ENCODE data around the gene CCDC157.

Gene CCDC157

GRCh38 chr22:30338802-30339201 lies 18.0 kb upstream of the CCDC157 start:
- no peak for DNase-seq (ENCODE audit: low read depth)
- in situ Hi-C loops (cut with HindIII; ENCODE audit: low sequenced_read_pairs), result no loop called here
- H3K4me3 ChIP-seq (ENCODE audit: low read depth, low read length), result no peak overlapping the region
- TF ChIP-seq, protein P1, sequence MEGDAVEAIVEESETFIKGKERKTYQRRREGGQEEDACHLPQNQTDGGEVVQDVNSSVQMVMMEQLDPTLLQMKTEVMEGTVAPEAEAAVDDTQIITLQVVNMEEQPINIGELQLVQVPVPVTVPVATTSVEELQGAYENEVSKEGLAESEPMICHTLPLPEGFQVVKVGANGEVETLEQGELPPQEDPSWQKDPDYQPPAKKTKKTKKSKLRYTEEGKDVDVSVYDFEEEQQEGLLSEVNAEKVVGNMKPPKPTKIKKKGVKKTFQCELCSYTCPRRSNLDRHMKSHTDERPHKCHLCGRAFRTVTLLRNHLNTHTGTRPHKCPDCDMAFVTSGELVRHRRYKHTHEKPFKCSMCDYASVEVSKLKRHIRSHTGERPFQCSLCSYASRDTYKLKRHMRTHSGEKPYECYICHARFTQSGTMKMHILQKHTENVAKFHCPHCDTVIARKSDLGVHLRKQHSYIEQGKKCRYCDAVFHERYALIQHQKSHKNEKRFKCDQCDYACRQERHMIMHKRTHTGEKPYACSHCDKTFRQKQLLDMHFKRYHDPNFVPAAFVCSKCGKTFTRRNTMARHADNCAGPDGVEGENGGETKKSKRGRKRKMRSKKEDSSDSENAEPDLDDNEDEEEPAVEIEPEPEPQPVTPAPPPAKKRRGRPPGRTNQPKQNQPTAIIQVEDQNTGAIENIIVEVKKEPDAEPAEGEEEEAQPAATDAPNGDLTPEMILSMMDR (IDR thresholded peaks at IDR 0.05; ENCODE audit: low read depth, low read length, missing control alignments), result no peak

GRCh38 chr22:30340911-30341685 lies 15.7 kb upstream of the CCDC157 start:
- TF ChIP-seq, protein P1 (IDR thresholded peaks at IDR 0.05; ENCODE audit: low read depth, low read length, missing control alignments), result no peak
- H3K4me3 ChIP-seq (ENCODE audit: low read depth, low read length), result no peak overlapping the region
- in situ Hi-C loops (cut with HindIII; ENCODE audit: low sequenced_read_pairs), result no loop called here
- DNase-seq (ENCODE audit: low read depth), result no peak

- H3K4me3 ChIP-seq (ENCODE audit: low read depth, low read length), result no peak overlapping the region
- no peak for DNase-seq (ENCODE audit: low read depth)
- TF ChIP-seq, protein P1 (IDR thresholded peaks at IDR 0.05; ENCODE audit: low read depth, low read length, missing control alignments), result no peak
- in situ Hi-C loops (cut with HindIII; ENCODE audit: low sequenced_read_pairs), result no loop called here
Measured at GRCh38 chr22:30344447-30345200, 12.2 kb upstream of the CCDC157 start.

- in situ Hi-C loops (cut with HindIII; ENCODE audit: low sequenced_read_pairs), result no loop called here
- no peak for DNase-seq (ENCODE audit: low read depth)
- TF ChIP-seq, protein P1 (IDR thresholded peaks at IDR 0.05; ENCODE audit: low read depth, low read length, missing control alignments), result no peak
- H3K4me3 ChIP-seq (ENCODE audit: low read depth, low read length), result no peak overlapping the region
Measured at GRCh38 chr22:30347255-30347892, 9.4 kb upstream of the CCDC157 start.

DNA sequence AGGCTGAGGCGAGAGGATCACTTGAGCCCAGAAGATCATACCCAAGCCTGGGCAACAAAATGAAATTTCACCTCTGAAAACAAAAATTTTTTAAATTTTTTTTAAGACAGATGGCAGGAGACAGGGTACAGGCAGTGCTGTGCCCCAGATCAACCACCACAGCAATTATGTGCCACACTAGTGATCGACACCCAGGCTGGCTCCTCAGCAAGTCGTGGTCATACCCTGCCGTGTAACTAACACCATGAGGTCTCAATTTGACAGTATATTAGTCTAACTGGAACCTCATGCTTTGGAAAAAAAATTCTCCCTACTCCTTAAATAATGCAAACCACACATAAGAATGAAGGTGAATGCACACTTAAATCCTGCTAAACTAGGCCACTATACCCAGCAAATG lies 8.4 kb upstream of the CCDC157 start:
- TF ChIP-seq, protein P1 (IDR thresholded peaks at IDR 0.05; ENCODE audit: low read depth, low read length, missing control alignments), result no peak
- no peak for DNase-seq (ENCODE audit: low read depth)
- H3K4me3 ChIP-seq (ENCODE audit: low read depth, low read length), result no peak overlapping the region
- in situ Hi-C loops (cut with HindIII; ENCODE audit: low sequenced_read_pairs), result no loop called here

GRCh38 chr22:30348809-30349208 lies 8.0 kb upstream of the CCDC157 start:
- TF ChIP-seq, protein P1 (IDR thresholded peaks at IDR 0.05; ENCODE audit: low read depth, low read length, missing control alignments), result no peak
- H3K4me3 ChIP-seq (ENCODE audit: low read depth, low read length), result no peak overlapping the region
- in situ Hi-C loops (cut with HindIII; ENCODE audit: low sequenced_read_pairs), result no loop called here
- no peak for DNase-seq (ENCODE audit: low read depth)

Data from astrocyte of the cerebellum (primary cell).